GM12873 (cell line): ENCODE measurements around the gene ASXL3.

Experiments used
- TF ChIP-seq, protein P1 (sequence below): IDR thresholded peaks from 2 replicates; pipeline ENCODE4 v1.5.1; 2012; ENCODE audit warnings: low read depth, mild to moderate bottlenecking, moderate library complexity, low read length, control low read depth; ENCODE audit not compliant: insufficient read depth; ENCODE audit errors: missing control alignments

Gene ASXL3

DNA sequence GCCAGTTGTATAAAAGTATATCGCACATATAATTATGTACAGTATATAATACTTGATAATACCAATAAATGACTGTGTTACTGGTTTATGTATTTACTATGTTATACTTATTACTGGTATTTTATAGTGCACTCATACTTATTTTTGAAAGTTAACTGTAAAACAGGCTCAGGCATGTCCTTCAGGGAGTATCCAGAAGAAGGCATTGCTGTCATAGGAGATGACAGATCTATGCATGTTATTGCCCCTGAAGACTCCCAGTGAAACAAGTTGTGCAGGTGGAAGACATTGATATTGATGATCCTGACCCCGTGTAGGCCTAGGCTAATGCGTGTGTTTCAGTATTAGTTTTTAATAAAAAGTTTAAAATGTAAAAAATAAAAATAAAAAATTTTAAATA lies 20.3 kb upstream of the ASXL3 start:
- TF ChIP-seq, protein P1, sequence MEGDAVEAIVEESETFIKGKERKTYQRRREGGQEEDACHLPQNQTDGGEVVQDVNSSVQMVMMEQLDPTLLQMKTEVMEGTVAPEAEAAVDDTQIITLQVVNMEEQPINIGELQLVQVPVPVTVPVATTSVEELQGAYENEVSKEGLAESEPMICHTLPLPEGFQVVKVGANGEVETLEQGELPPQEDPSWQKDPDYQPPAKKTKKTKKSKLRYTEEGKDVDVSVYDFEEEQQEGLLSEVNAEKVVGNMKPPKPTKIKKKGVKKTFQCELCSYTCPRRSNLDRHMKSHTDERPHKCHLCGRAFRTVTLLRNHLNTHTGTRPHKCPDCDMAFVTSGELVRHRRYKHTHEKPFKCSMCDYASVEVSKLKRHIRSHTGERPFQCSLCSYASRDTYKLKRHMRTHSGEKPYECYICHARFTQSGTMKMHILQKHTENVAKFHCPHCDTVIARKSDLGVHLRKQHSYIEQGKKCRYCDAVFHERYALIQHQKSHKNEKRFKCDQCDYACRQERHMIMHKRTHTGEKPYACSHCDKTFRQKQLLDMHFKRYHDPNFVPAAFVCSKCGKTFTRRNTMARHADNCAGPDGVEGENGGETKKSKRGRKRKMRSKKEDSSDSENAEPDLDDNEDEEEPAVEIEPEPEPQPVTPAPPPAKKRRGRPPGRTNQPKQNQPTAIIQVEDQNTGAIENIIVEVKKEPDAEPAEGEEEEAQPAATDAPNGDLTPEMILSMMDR: no peak

DNA sequence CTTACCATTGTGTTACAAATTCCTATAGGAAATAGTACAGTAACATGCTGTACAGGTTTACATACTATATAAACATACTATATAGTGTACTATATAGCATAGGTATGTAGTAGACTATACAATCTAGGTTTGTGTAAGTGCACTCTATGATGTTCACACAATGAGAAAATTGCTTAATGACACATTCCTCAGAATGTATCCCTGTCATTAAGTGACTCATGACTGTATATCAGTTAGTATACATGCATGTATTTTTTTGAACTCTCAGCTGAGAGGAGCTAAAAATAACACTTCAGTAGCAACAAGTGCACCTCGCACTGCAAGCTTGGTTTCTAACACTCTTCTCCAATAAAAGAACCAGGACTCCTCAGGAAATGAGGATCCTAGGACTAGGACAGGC lies 19.5 kb upstream of the ASXL3 start:
- TF ChIP-seq, protein P1: no peak

DNA sequence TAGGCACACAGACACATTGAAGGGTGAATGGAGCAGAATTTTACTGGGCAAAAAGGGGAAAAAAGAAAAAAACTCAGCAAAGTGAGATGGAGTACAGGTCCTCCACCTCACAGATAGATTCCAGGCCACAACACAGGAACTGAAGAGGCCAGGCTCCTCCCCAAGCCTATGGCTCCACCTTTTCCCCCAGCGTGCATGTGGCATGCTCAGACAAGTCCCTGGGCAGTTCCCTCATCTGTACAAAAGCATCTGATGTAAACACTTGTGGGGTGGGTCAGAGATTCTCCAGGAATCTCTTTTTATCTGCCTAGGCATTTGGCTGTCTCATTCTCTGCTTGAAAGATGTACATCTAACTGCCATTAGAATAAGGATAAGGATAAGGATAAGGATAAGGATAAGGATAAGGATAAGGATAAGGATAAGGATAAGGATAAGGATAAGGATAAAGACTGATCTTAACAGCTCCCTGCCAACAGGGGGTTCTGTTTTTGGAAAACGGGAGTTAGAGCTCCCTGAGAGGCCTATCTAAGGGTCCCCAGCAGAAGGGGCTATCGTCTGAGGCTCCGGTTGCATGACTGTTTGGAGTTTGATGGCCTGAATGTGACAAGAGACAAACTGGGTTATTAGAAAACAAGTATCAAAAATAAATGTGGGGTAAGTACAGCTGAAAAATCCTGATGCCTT lies 17.2 kb upstream of the ASXL3 start:
- TF ChIP-seq, protein P1: no peak

DNA sequence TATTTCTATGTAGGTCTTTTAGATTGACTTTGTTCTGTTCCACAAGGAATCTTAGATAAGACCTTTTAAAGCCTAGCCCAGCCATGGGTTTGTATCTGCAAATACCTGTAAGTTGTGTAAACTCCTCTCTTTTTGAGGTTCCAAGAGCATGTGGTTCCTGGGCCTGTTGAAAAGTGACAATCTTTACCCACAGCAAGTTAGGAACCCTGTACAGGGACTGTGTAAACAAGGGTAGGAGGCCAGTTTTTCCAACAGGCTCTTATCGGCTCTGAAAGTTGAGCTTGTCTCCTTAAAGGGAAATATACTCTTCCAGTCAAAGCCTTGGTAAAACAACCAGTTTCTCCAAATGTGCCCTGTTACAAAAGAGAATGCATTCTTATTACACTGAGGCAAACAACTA lies 15.3 kb upstream of the ASXL3 start:
- TF ChIP-seq, protein P1: no peak

DNA sequence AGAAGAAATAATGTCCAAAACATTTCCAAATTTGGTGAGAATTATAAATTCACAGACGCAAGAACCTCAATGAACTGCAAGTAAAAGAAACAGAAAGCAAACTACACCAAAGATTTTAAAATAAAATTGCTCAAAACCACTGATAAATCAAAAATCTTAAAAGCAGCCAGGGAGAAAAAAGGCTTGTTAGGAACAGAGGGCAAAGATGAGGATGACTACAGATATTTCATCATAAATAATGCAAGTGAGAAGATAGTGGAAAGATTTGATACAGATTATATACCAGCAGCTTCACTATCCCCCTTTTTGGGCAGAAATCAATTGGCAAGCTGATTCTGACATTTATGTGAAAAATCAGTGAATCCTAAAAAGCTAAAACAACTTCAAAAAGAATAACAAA lies 10.3 kb upstream of the ASXL3 start:
- TF ChIP-seq, protein P1: no peak

DNA sequence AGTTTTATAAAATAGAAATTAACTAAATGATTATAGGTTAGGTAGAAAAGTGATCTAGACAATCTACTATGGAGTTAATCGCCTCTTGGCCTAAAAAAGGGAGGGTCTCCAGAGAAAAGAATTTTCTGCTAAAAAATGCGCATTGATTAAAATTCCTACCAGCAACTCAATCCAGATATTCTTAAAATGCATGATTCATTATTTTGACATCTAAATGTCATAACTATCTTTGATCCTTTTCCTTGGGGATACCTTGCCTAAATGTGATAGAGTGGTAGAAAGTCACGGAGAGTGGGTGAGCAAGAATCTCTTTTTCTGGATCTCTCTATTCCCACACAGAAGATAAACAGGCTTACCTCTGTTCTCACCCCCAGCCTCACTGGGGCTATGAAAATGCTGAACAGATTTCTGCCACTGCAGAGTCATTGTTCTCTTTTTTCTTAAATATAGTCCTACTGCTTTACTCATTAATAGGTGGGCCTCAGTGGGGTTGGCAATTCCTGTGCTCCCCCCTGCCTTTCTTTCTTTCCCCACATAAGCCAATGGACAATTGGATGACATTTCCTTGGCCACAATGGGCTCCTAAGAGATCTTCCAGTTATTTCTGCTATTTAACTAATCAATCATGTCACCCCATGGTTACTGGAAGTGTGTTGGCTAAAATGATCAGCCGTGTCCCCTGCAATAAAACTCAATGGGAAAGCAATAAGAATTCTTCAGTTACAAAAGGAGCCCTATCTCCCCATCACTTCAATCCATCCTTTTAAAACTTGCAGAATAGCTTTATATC lies 5.8 kb upstream of the ASXL3 start:
- TF ChIP-seq, protein P1: no peak

DNA sequence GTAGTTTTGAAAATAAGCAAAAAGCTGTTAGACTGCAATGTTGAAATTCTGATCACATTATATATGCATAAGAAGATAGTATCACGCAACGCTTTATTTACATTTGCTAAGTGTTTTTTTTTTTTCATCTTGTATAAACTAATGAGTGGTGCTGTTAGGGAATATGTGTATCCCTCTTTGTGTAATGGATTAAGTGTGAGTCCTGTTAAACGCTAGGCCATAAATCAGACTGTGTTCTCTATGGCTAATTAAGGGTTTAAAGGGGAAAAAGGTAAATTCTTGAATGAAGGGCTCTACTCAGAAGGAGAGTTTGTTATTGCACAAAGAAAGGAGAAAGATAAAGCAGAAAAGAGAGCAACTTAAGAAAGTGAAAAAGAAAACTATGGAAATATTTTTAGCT lies 4.8 kb upstream of the ASXL3 start:
- TF ChIP-seq, protein P1: no peak
